ENCODE measurements around the gene MRPL55. TPM values are rescaled to one million over a fixed set of nuclear protein-coding genes. Genes with fewer than 3 reads are reported as not detected.

Gene MRPL55
- total RNA-seq, 2 donors from 2014 or later: 33.0 to 60.7 TPM

GRCh38 chr1:228071839-228072657 is 37.1 kb downstream of the MRPL55 start:
- H3K4me1 ChIP-seq: no peaks in the 10 kb centered on the region
- peaks cover 3% of the 10 kb centered on the region for H3K27me3 ChIP-seq
- intact Hi-C loops (cut with DNase I): loop anchor here (5.0 kb wide), 1 partner anchor 65 kb away; the partner anchor contains the start of gene WNT3A
- no peaks in the 10 kb centered on the region for H3K9me3 ChIP-seq
- H3K27ac ChIP-seq: no peak overlapping the region
- TF ChIP-seq CTCF (IDR thresholded peaks at IDR 0.05): no peak
- no peak overlapping the region for H3K4me3 ChIP-seq
- no peaks in the 10 kb centered on the region for H3K36me3 ChIP-seq
- H3K9ac ChIP-seq (ENCODE audit: low read depth in 2 of 2, low read length in 2 of 2): no peak overlapping the region
- DNase-seq: no peak

GRCh38 chr1:228070851-228071250 is 38.2 kb downstream of the MRPL55 start:
- H3K9ac ChIP-seq (ENCODE audit: low read depth in 2 of 2, low read length in 2 of 2): no peak overlapping the region
- no peaks in the 10 kb centered on the region for H3K4me1 ChIP-seq
- no peak for TF ChIP-seq CTCF (IDR thresholded peaks at IDR 0.05)
- H3K27me3 ChIP-seq: peaks cover 3% of the 10 kb centered on the region
- intact Hi-C loops (cut with DNase I): loop anchor here (5.0 kb wide), 1 partner anchor 64 kb away; the partner anchor contains the start of gene WNT3A
- no peak overlapping the region for H3K4me3 ChIP-seq
- no peaks in the 10 kb centered on the region for H3K9me3 ChIP-seq
- H3K36me3 ChIP-seq: no peaks in the 10 kb centered on the region
- H3K27ac ChIP-seq: no peak overlapping the region
- no peak for DNase-seq

GRCh38 chr1:228070173-228070572 is 38.9 kb downstream of the MRPL55 start:
- Histone ChIP-seq H3K36me3 (no peaks in the 10 kb centered on the region), H3K4me3 (no peak overlapping the region), H3K27me3 (peaks cover 9% of the 10 kb centered on the region), H3K9ac (ENCODE audit: low read depth in 2 of 2, low read length in 2 of 2) (no peak overlapping the region), H3K27ac (no peak overlapping the region), H3K9me3 (no peaks in the 10 kb centered on the region), H3K4me1 (no peaks in the 10 kb centered on the region)
- intact Hi-C loops (cut with DNase I): loop anchor here (5.0 kb wide), 1 partner anchor 63 kb away; the partner anchor contains the start of gene WNT3A
- no peak for DNase-seq
- TF ChIP-seq CTCF (IDR thresholded peaks at IDR 0.05): no peak

GRCh38 chr1:228068359-228068758 is 40.7 kb downstream of the MRPL55 start:
- H3K9me3 ChIP-seq: no peaks in the 10 kb centered on the region
- peaks cover 9% of the 10 kb centered on the region for H3K27me3 ChIP-seq
- no peaks in the 10 kb centered on the region for H3K4me1 ChIP-seq

More at GRCh38 chr1:228068359-228068758, 40.7 kb downstream of the MRPL55 start:
- no peak for TF ChIP-seq CTCF (IDR thresholded peaks at IDR 0.05)
- DNase-seq: no peak
- intact Hi-C loops (cut with DNase I): no loop called here
- Histone ChIP-seq H3K4me3 (no peak overlapping the region), H3K9ac (ENCODE audit: low read depth in 2 of 2, low read length in 2 of 2) (no peak overlapping the region), H3K36me3 (no peaks in the 10 kb centered on the region), H3K27ac (no peak overlapping the region)

Measured in colonic mucosa (tissue), 4 donors.